HepG2 (cell line): ENCODE results near the gene CACNG4. TPM values are rescaled to one million over a fixed set of nuclear protein-coding genes. Genes with fewer than 3 reads are reported as not detected.

Source experiments
- AHDC1 ChIP-seq: sonication (generic); formaldehyde crosslinking; IDR thresholded peaks from 2 replicates; pipeline ENCODE4 v1.5.1; 2020; ENCODE audit warnings: mild to moderate bottlenecking, missing genetic modification reagents, borderline replicate concordance
- IRX3 ChIP-seq: sonication (generic); formaldehyde crosslinking; IDR thresholded peaks from 2 replicates; pipeline ENCODE4 v1.8.1; 2023; ENCODE audit warnings: mild to moderate bottlenecking, low read depth, missing genetic modification reagents, borderline replicate concordance
- THAP7 ChIP-seq: sonication (generic); formaldehyde crosslinking; IDR thresholded peaks from 2 replicates; pipeline ENCODE4 v1.8.1; 2023; ENCODE audit warnings: mild to moderate bottlenecking, missing genetic modification reagents
- ZNF652 ChIP-seq: IDR thresholded peaks from 2 replicates; pipeline ENCODE4 v1.6.1; 2016; ENCODE audit warnings: low read depth, borderline replicate concordance
- polyA plus RNA-seq, 8 experiments: library from polyadenylated mRNA; depleted of rRNA in 3 of 8; stranded (reverse) in 7 of 8; unstranded in 1 of 8; fragments of >200 nt; fragmentation: Illumina TruSeq in 4 of 8; extraction: Trizol in 4 of 8; gene quantifications; 2 replicates each; pipeline versions ENCODE4 v1.2.1 to v1.2.3, GENCODE V29; 2011 to 2016; ENCODE audit warnings: low read depth in 4 of 8, missing spikeins in 1 of 8, mixed read lengths in 1 of 8; ENCODE audit not compliant: insufficient read depth in 1 of 8
- total RNA-seq, 5 experiments: library from RNA; depleted of rRNA; stranded (reverse); fragments of >200 nt; fragmentation: Illumina TruSeq; extraction: Trizol; gene quantifications; 2 replicates each; pipeline ENCODE4 v1.2.3, GENCODE V29; 2016; ENCODE audit warnings: low read depth in 1 of 5
- TF ChIP-seq, protein P1 (sequence below): sonication (generic); formaldehyde crosslinking; IDR thresholded peaks from 2 replicates; pipeline ENCODE4 v1.4.0; 2020; ENCODE audit warnings: missing genetic modification reagents

The CACNG4 gene
- total and polyA plus RNA-seq, 2 of the 13 experiments (the other 11 are each of a cell fraction or from before 2014, with no cell fraction given), result 0.09 TPM

DNA sequence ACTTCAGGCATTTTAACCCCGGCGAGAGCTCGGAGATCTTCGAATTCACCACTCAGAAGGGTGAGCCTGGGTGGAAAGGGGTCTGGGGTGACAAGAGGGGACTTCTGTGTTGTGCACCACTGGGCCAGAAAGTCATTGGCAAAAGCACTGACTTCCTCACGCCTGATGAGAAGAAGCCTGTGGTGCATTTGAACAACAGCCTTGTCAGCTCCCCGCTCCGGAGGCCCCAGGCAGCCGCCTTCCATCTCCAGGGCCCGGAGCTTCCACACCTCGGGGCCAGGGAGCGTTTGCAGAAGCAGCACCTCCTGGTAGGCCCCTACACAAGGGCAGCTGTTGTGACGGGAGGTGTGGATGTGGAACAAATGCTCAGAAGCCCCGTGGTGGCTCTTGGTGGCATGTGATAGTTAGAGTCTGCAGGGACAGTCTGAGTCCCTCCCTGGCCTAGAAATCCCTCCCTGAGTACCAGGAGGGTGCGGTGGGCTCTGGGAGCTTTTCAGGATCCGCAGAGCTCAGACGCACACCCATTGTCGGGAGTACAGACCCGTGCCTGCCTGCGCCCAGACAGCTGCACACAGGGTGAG is 89.6 kb downstream of the CACNG4 start (continued):
- TF ChIP-seq AHDC1 (CRISPR knock-in tag) (no peak), ZNF652 (CRISPR knock-in tag) (no peak), THAP7 (CRISPR knock-in tag) (no peak), IRX3 (CRISPR knock-in tag) (no peak)
- TF ChIP-seq, protein P1, sequence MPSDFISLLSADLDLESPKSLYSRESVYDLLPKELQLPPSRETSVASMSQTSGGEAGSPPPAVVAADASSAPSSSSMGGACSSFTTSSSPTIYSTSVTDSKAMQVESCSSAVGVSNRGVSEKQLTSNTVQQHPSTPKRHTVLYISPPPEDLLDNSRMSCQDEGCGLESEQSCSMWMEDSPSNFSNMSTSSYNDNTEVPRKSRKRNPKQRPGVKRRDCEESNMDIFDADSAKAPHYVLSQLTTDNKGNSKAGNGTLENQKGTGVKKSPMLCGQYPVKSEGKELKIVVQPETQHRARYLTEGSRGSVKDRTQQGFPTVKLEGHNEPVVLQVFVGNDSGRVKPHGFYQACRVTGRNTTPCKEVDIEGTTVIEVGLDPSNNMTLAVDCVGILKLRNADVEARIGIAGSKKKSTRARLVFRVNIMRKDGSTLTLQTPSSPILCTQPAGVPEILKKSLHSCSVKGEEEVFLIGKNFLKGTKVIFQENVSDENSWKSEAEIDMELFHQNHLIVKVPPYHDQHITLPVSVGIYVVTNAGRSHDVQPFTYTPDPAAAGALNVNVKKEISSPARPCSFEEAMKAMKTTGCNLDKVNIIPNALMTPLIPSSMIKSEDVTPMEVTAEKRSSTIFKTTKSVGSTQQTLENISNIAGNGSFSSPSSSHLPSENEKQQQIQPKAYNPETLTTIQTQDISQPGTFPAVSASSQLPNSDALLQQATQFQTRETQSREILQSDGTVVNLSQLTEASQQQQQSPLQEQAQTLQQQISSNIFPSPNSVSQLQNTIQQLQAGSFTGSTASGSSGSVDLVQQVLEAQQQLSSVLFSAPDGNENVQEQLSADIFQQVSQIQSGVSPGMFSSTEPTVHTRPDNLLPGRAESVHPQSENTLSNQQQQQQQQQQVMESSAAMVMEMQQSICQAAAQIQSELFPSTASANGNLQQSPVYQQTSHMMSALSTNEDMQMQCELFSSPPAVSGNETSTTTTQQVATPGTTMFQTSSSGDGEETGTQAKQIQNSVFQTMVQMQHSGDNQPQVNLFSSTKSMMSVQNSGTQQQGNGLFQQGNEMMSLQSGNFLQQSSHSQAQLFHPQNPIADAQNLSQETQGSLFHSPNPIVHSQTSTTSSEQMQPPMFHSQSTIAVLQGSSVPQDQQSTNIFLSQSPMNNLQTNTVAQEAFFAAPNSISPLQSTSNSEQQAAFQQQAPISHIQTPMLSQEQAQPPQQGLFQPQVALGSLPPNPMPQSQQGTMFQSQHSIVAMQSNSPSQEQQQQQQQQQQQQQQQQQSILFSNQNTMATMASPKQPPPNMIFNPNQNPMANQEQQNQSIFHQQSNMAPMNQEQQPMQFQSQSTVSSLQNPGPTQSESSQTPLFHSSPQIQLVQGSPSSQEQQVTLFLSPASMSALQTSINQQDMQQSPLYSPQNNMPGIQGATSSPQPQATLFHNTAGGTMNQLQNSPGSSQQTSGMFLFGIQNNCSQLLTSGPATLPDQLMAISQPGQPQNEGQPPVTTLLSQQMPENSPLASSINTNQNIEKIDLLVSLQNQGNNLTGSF (CRISPR knock-in tag), result no peak
